HepG2 (cell line): ENCODE data around the gene SNX6. TPM values are rescaled to one million over a fixed set of nuclear protein-coding genes. Genes with fewer than 3 reads are reported as not detected.

Experiments used
- ATAC-seq: fragments of 200-7000 bp; cut with Tn5 transposase; 3 replicates; pipeline ENCODE4 v1.9.1; 2020; ENCODE audit warnings: mild to moderate bottlenecking, moderate library complexity
- BruUV-seq: library from RNA; stranded (reverse); fragments of 400-500 nt; replicated peaks from 2 replicates; lab custom pipeline; 2021; lab: Mats Ljungman, UMichigan
- CTCF ChIA-PET: fragments of 300-600 bp; formaldehyde crosslinking; extraction: SDS; loops from one replicate; lab custom pipeline; 2021; ENCODE audit warnings: low total read pairs, inconsistent platforms, low intra/inter-chr PET ratio; lab: Yijun Ruan, JAX
- POLR2A ChIA-PET: fragments of 350-600 bp; sonication (Branson Sonifier 250); formaldehyde crosslinking; loops from one replicate; lab custom pipeline; 2020; ENCODE audit warnings: antibody characterized with exemption, inconsistent platforms; lab: Yijun Ruan, JAX
- DNase-seq: peaks from one replicate; pipeline ENCODE4 v3.0.0-alpha.2; 2015; ENCODE audit warnings: low spot score
- FAIRE-seq: peaks from 3 replicates; lab custom pipeline; 2011; peaks lifted over from hg19 to GRCh38; lab: Jason Lieb, UNC
- H2AFZ ChIP-seq: one replicate; pipeline ENCODE4 v1.6.1; 2011; ENCODE audit warnings: low read length, inconsistent platforms
- H3K27ac ChIP-seq: fragments of 300-600 bp; 3 replicates; pipeline ENCODE4 v1.8.0; 2011; ENCODE audit warnings: mixed run types, mild to moderate bottlenecking, mixed read lengths, low read length, inconsistent platforms; ENCODE audit not compliant: insufficient read depth; ENCODE audit errors: extremely low read length
- H3K27me3 ChIP-seq, 2 experiments: fragments of 200-600 bp in 1 of 2; 2 replicates in 1 of 2; 3 replicates in 1 of 2; pipeline versions ENCODE4 v1.6.0 to v1.8.0; 2011; ENCODE audit warnings: low read length in 2 of 2, mild to moderate bottlenecking in 2 of 2, moderate library complexity in 2 of 2, inconsistent platforms in 1 of 2; ENCODE audit not compliant: insufficient read depth in 2 of 2, control insufficient read depth in 1 of 2
- H3K36me3 ChIP-seq, 2 experiments: fragments of 200-600 bp in 1 of 2; replicated peaks in 1 of 2; 2 replicates in 1 of 2; 3 replicates in 1 of 2; pipeline versions ENCODE4 v1.5.1 to v1.8.0; 2011; ENCODE audit warnings: low read length in 2 of 2, inconsistent platforms in 1 of 2; ENCODE audit not compliant: insufficient read depth in 2 of 2, control insufficient read depth in 1 of 2
- H3K4me1 ChIP-seq: 2 replicates; pipeline ENCODE4 v1.5.1; 2012; ENCODE audit warnings: low read length, inconsistent platforms; ENCODE audit not compliant: insufficient read depth
- H3K4me2 ChIP-seq: 2 replicates; pipeline ENCODE4 v1.6.0; 2011; ENCODE audit warnings: low read depth, low read length, inconsistent platforms
- H3K4me3 ChIP-seq, 3 experiments: fragments of 200-600 bp in 1 of 3; sonication (generic), shearing (Covaris generic) in 1 of 3; replicated peaks in 1 of 3; 2 replicates each; pipeline ENCODE4 v1.5.1; 2011 to 2016; ENCODE audit warnings: low read length in 3 of 3, inconsistent platforms in 2 of 3, low read depth in 2 of 3, mild to moderate bottlenecking in 2 of 3, control low read depth in 1 of 3, mixed read lengths in 1 of 3; ENCODE audit not compliant: insufficient read depth in 1 of 3
- H3K79me2 ChIP-seq: one replicate; pipeline ENCODE4 v1.6.1; 2011; ENCODE audit warnings: low read length, inconsistent platforms; ENCODE audit not compliant: insufficient read depth
- H3K9ac ChIP-seq: 2 replicates; pipeline ENCODE4 v1.6.0; 2011; ENCODE audit warnings: mild to moderate bottlenecking, low read depth, low read length, inconsistent platforms; ENCODE audit not compliant: insufficient read depth
- H3K9me3 ChIP-seq: 2 replicates; pipeline ENCODE4 v1.5.1; 2012; ENCODE audit warnings: mild to moderate bottlenecking, low read length
- H4K20me1 ChIP-seq: 2 replicates; pipeline ENCODE4 v1.6.0; 2011; ENCODE audit warnings: inconsistent platforms, mild to moderate bottlenecking, low read length, moderate library complexity; ENCODE audit not compliant: insufficient read depth
- SSRP1 ChIP-seq: IDR thresholded peaks from 2 replicates; pipeline ENCODE4 v1.6.1; 2016; ENCODE audit warnings: control low read depth
- ZFP41 ChIP-seq: sonication (generic); formaldehyde crosslinking; IDR thresholded peaks from 2 replicates; pipeline ENCODE4 v1.4.0; 2020; ENCODE audit warnings: mild to moderate bottlenecking, missing genetic modification reagents, borderline replicate concordance
- ZNF256 ChIP-seq: sonication (generic); formaldehyde crosslinking; conservative IDR thresholded peaks from 2 replicates; pipeline ENCODE4 v1.4.0; 2020; ENCODE audit warnings: missing genetic modification reagents
- ZNF317 ChIP-seq: sonication (generic); formaldehyde crosslinking; IDR thresholded peaks from 2 replicates; pipeline ENCODE4 v1.5.0; 2020; ENCODE audit warnings: mild to moderate bottlenecking, missing genetic modification reagents
- ZNF569 ChIP-seq: sonication (generic); formaldehyde crosslinking; IDR thresholded peaks from 2 replicates; pipeline ENCODE4 v1.5.0; 2020; ENCODE audit warnings: mild to moderate bottlenecking, missing genetic modification reagents, moderate library complexity, borderline replicate concordance
- ZSCAN5A ChIP-seq: sonication (generic); formaldehyde crosslinking; IDR thresholded peaks from 2 replicates; pipeline ENCODE4 v1.8.0; 2022; ENCODE audit warnings: mild to moderate bottlenecking, missing genetic modification reagents, borderline replicate concordance
- WGBS: methylation state at CpG from one replicate; pipeline ENCODE4 v1.1.6; 2017; ENCODE audit warnings: low lambda C conversion rate; 5-methylcytosine and 5-hydroxymethylcytosine counted together
- in situ Hi-C: cut with HindIII; loops from 2 replicates; pipeline ENCODE4 v1.10.0; 2017; ENCODE audit warnings: low pct_unique_long_range_greater_than_20kb; ENCODE audit not compliant: extremely low pct_ligation_motif_present
- intact Hi-C: fragments of 100-400 bp; cut with micrococcal nuclease; formaldehyde crosslinking; loops from one replicate; pipeline ENCODE4 v1.10.0; 2022; ENCODE audit not compliant: unreplicated experiment
- polyA plus RNA-seq, 8 experiments: library from polyadenylated mRNA; depleted of rRNA in 3 of 8; stranded (reverse) in 7 of 8; unstranded in 1 of 8; fragments of >200 nt; fragmentation: Illumina TruSeq in 4 of 8; extraction: Trizol in 4 of 8; gene quantifications; 2 replicates each; pipeline versions ENCODE4 v1.2.1 to v1.2.3, GENCODE V29; 2011 to 2016; ENCODE audit warnings: low read depth in 4 of 8, missing spikeins in 1 of 8, mixed read lengths in 1 of 8; ENCODE audit not compliant: insufficient read depth in 1 of 8
- total RNA-seq, 5 experiments: library from RNA; depleted of rRNA; stranded (reverse); fragments of >200 nt; fragmentation: Illumina TruSeq; extraction: Trizol; gene quantifications; 2 replicates each; pipeline ENCODE4 v1.2.3, GENCODE V29; 2016; ENCODE audit warnings: low read depth in 1 of 5
- TF ChIP-seq, protein P1 (sequence below), 2 experiments: fragments of 450-650 bp in 1 of 2; sonication (generic) in 1 of 2; formaldehyde crosslinking in 1 of 2; IDR thresholded peaks; 2 replicates each; pipeline versions ENCODE4 v1.6.1 to v1.8.0; 2016 to 2022; ENCODE audit warnings: antibody characterized with exemption in 1 of 2, mild to moderate bottlenecking in 1 of 2, missing genetic modification reagents in 1 of 2

SNX6 gene
- total and polyA plus RNA-seq, 2 of the 13 experiments (the other 11 are each of a cell fraction or from before 2014, with no cell fraction given): 92.3 to 169 TPM

DNA sequence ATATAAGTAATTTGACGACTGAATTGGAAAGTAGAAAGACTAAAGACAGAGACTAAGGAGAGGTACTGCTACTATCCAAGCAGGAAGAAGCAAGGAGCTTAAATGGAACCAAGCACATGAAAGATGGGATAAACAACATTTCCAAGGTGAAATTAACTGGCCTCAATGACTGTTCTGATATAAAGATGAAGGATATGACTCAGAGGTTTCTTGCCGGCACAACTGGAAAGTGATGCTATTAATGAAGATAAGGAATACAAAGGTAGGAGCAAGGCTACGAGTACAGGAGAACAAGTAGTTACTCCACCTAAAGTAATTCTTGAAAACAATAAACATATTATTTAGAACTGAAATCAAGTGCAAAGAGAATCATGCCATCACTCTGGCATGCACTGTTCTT lies 6.4 kb downstream of the SNX6 start:
- CTCF ChIA-PET: no interaction called here
- POLR2A ChIA-PET: interaction anchor here (0.6 kb wide), 1 partner anchor 14 kb away, joined by 3 read pairs; no protein-coding TSS in a partner anchor

GRCh38 chr14:34620839-34621238 lies 9.1 kb downstream of the SNX6 start:
- WGBS: 96% methylated on average over 3 of the region's 3 CpGs
- H2AFZ ChIP-seq: no peak overlapping the region
- H3K9me3 ChIP-seq: no peaks in the 10 kb centered on the region
- in situ Hi-C loops: no loop called here
- no peaks in the 10 kb centered on the region for H4K20me1 ChIP-seq
- H3K4me2 ChIP-seq: no peak overlapping the region
- no peak overlapping the region for H3K4me3 ChIP-seq
- no peak for DNase-seq
- POLR2A ChIA-PET: interaction anchor here (1.8 kb wide), 1 partner anchor 10 kb away, joined by 3 read pairs; no protein-coding TSS in a partner anchor
- no peak overlapping the region for H3K9ac ChIP-seq
- no TSS peak for BruUV-seq
- intact Hi-C loops: loop anchor here (10.0 kb wide), 1 partner anchor 56 kb away; no protein-coding TSS in a partner anchor
- CTCF ChIA-PET: no interaction called here
- no peaks in the 10 kb centered on the region for H3K4me1 ChIP-seq
- no peak overlapping the region for H3K27ac ChIP-seq
- H3K36me3 ChIP-seq: peaks cover 22 to 48% of the 10 kb centered on the region in 2 experiments
- peaks cover 7% of the 10 kb centered on the region for H3K79me2 ChIP-seq
- no peak for FAIRE-seq
- H3K27me3 ChIP-seq: no peaks in the 10 kb centered on the region
- no peak for ATAC-seq
- TF ChIP-seq, protein P1, sequence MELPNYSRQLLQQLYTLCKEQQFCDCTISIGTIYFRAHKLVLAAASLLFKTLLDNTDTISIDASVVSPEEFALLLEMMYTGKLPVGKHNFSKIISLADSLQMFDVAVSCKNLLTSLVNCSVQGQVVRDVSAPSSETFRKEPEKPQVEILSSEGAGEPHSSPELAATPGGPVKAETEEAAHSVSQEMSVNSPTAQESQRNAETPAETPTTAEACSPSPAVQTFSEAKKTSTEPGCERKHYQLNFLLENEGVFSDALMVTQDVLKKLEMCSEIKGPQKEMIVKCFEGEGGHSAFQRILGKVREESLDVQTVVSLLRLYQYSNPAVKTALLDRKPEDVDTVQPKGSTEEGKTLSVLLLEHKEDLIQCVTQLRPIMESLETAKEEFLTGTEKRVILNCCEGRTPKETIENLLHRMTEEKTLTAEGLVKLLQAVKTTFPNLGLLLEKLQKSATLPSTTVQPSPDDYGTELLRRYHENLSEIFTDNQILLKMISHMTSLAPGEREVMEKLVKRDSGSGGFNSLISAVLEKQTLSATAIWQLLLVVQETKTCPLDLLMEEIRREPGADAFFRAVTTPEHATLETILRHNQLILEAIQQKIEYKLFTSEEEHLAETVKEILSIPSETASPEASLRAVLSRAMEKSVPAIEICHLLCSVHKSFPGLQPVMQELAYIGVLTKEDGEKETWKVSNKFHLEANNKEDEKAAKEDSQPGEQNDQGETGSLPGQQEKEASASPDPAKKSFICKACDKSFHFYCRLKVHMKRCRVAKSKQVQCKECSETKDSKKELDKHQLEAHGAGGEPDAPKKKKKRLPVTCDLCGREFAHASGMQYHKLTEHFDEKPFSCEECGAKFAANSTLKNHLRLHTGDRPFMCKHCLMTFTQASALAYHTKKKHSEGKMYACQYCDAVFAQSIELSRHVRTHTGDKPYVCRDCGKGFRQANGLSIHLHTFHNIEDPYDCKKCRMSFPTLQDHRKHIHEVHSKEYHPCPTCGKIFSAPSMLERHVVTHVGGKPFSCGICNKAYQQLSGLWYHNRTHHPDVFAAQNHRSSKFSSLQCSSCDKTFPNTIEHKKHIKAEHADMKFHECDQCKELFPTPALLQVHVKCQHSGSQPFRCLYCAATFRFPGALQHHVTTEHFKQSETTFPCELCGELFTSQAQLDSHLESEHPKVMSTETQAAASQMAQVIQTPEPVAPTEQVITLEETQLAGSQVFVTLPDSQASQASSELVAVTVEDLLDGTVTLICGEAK (IDR thresholded peaks at IDR 0.05): no peak
- TF ChIP-seq, protein P1 (CRISPR knock-in tag; IDR thresholded peaks at IDR 0.05): no peak
- TF ChIP-seq ZNF317 (no peak), SSRP1 (0 out of 2 replicates have a peak, but pooled peaks have one; percentile 15)

More for the DNA sequence above, 6.4 kb downstream of the SNX6 start:
- WGBS: 96% methylated on average over 3 of the region's 3 CpGs
- FAIRE-seq (no peak), DNase-seq (no peak), ATAC-seq (no peak)
- peaks cover 11% of the 10 kb centered on the region for H3K4me1 ChIP-seq
- no peak overlapping the region for H3K27ac ChIP-seq
- no TSS peak for BruUV-seq
- TF ChIP-seq ZNF569 (no peak), ZSCAN5A (CRISPR knock-in tag) (0 out of 2 replicates have a peak, but pooled peaks have one; percentile 2), ZNF256 (CRISPR knock-in tag) (no peak), ZFP41 (CRISPR knock-in tag) (no peak)
- no peak overlapping the region for H3K4me2 ChIP-seq
- no peak overlapping the region for H3K9ac ChIP-seq
- in situ Hi-C loops: no loop called here
- H3K27me3 ChIP-seq: no peaks in the 10 kb centered on the region
- intact Hi-C loops: loop anchor here (10.0 kb wide), 1 partner anchor 59 kb away; no protein-coding TSS in a partner anchor
- H3K4me3 ChIP-seq: no peak overlapping the region
- H4K20me1 ChIP-seq: no peaks in the 10 kb centered on the region
- peaks cover 20% of the 10 kb centered on the region for H3K79me2 ChIP-seq
- H3K9me3 ChIP-seq: no peaks in the 10 kb centered on the region
- no peak overlapping the region for H2AFZ ChIP-seq
- peaks cover 17 to 48% of the 10 kb centered on the region in 2 experiments for H3K36me3 ChIP-seq
